HG02588 (cell line): ENCODE measurements around the gene EDDM13.
A peak's percentile ranks its signal among the peaks of the same experiment; 100 is the strongest.
"Not testable (repeated sequence)": the region's sequence is repeated elsewhere in the genome, so short reads cannot be mapped to it uniquely, and the experiment has no call there.

ENCODE experiments used
- ATAC-seq: cut with Tn5 transposase; IDR thresholded peaks from one replicate; pipeline ENCODE4 v1.9.1; 2021; ENCODE audit warnings: mild to moderate bottlenecking, moderate library complexity; ENCODE audit not compliant: unreplicated experiment

EDDM13 gene

GRCh38 chr19:56294549-56294948 lies 22.0 kb downstream of the EDDM13 start:
- no peak for ATAC-seq

- no peak for ATAC-seq
Observed at GRCh38 chr19:56295531-56296455, 23.2 kb downstream of the EDDM13 start.

DNA sequence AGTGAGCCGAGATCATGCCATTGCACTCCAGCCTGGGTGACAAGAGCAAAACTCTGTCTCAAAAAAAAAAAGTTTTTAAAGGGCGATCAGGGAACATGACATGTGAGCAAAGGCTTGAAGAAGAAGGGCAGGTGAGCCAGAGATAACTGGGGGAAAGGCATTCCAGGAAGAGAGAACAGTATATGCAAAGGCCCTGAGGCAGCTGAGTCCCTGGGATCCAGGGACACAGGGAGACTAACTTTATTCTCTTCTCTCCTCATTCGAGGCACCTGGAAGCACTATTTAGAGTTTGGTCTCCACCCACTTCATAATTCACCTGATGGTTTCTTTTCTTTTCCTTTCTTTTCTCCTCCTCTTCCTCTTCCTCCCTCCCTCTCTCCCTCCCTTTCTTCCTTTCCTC lies 24.5 kb downstream of the EDDM13 start:
- ATAC-seq: no peak

DNA sequence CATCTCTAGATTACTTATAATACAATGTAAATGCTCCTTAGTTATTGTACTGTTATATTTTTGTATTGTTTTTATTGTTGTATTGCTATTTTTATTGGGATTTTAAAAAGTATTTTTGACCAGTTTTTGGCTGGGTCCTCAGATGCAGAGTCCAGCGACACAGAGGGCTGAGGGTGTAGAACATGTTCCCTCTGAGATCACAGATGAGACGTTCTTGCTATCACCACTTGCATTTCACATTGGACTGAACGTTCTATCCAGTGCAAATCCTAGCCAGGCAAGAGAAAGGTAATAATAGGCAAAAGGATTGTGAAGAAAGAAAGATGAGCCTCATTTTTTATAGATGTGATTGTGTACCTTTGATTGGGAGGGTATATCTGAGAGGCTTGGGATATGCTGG lies 27.1 kb downstream of the EDDM13 start:
- no peak for ATAC-seq

DNA sequence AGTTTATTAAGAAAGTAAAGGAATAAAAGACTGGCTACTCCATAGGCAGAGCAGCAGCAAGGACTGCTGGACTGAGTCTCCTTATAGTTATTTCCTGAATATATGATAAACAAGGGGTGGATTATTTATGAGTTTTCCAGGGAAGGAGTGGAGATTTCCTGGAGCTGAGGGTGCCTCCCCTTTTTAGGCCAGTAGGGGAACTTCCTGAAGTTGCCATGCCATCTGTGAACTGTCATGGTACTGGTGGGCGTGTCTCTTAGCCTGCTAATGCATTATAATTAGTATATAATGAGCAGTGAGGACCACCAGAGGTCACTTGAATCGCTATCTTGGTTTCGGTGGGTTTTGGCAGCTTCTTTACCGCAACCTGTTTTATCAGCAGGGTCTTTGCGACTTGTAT lies 28.6 kb downstream of the EDDM13 start:
- no peak for ATAC-seq

GRCh38 chr19:56301886-56302620 lies 29.5 kb downstream of the EDDM13 start:
- ATAC-seq: no peak

- ATAC-seq: no peak
Observed at GRCh38 chr19:56304243-56304642, 31.7 kb downstream of the EDDM13 start.

DNA sequence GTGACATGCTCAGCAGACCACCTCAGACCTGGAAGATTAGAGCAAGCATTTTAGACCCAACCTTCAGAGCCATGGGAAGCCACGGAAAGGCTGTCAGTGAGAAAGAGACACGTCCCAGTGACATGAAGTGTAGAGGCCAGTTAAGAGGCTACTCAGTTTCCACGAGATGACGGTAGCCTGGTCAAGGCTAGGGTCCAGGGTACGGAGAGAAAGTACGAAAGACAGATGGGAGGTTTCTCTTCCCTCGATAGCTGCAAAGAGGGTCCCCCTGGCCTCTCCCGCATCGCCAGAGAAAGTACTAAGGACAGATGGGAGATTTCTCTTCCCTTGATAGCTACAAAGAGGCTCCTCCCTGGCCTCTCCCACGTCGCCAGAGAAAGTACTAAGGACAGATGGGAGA lies 33.5 kb downstream of the EDDM13 start:
- ATAC-seq: no peak

- ATAC-seq: not testable (repeated sequence)
Observed at GRCh38 chr19:56307062-56307461, 34.5 kb downstream of the EDDM13 start.

DNA sequence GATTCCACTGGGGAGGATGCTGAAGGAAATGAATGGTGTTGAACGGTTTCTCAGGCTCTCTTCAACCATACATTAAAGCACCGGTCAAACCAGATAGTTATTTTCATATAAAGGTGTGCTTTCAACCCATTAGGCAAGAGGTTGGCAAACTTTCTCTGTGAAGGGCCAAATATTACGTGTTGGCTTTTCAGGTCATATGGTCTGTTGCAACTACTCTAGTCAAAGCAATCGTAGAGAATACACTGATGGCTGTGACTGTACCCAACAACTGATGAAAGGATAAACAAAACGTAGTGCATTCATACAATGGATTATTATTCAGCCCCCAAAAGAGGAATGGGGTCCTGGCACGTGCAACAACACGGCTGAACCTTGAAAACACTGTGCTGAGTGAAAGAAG lies 36.2 kb downstream of the EDDM13 start:
- ATAC-seq: no peak

DNA sequence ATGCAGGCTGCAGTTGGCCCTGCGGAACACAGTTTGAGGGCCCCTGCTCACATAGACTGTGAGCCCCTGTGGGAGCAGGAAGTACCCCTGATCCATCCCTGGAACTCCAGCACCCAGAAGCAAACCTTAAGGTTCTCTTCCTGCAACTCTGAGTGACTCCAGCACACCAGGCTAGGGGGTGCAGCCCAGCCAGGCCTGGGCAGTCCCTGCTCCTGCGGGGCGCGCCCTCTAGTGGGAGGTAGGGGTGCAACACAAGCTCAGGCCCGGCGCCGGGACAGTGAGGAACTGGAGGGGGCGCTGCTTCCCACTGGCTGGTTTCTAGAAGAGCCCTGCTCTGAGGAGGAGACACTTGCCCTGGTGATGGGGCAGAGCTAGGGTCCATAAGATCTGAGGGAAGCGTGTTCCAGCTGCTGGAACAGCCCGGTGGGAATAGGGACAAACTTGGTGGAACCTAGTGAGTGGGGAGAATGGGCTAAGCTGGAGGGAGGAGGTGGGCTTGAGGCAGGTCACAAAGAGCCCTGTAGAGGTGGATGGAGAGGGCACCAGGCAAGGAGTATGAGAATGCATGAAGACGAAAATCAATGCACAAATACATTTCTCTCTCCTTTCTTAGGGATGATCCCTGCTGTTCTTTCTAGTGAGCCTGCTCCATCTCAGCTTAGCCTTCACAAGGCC lies 37.1 kb downstream of the EDDM13 start:
- no peak for ATAC-seq

GRCh38 chr19:56310462-56310861 lies 37.9 kb downstream of the EDDM13 start:
- no peak for ATAC-seq

DNA sequence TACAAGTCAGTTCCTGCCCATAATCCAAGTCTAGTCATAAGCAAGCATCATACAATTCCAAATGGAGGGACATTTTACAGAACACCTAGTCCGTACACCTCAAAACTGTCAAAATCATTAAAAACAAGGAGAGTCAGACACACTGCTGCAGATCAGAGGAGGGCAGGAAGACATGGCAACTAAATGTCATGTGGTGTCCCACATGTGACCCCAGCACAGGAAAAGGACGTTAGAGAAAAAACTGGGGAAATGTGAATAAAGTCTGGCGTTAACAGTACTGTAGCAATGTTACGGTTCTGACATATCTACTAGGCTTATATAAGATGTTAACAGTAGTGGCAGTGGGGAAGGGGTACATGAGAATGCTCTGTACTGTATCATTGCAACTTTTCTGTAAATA lies 39.8 kb downstream of the EDDM13 start:
- no peak for ATAC-seq

DNA sequence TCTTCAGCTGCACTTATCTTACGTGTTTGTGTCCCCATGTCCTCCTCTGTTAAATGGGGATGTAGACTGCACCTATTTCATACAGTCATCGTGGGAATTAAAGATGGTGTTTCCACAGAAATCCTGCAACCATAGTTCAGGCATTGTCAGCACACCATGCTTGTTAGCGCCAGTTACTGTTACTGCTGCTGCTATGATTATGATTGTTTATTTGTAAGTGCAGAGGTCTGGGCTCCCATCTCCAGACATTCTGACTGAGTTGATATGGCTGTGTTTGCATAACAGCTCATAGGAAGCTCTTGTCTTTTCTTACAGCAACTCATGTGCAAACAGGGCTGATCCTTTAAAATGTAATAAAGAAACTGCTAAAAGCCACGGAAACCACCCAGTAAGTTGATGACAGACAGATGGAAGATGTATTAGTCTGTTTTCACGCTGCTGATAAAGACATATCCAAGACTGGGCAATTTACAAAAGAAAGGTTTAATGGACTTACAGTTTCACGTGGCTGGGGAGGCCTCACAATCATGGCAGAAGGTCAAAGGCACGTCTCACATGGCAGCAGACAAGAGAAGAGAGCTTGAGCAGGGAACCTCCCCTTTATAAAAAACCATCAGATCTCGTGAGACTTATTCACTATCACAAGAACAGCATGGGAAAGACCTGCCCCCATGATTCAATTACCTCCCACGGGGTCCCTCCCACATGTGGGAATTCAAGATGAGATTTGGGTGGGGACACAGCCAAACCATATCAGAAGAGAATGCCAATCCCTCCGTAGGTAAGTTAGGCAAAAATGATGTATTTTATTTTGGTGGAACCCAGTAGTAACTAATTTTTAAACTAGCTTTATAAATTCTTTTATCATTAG lies 40.5 kb downstream of the EDDM13 start:
- no peak for ATAC-seq

DNA sequence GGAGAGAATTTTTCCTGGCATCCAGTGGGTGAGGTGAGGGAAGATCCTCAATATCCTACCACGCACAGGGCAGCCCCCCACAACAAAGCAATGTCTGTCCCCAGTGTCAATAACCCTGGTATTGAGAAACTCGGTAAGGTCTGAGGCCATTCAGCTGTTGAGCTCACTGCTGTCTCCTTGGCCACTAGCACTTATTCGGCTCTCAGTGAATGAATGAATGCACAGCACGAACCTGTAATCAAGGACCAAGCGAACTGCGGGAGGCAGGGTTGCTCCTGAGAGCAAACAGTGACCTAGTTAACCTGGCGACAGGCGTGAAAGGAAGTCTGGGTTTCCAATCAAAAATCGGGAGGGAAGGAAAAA lies 41.5 kb downstream of the EDDM13 start:
- peak; percentile 3 for ATAC-seq

DNA sequence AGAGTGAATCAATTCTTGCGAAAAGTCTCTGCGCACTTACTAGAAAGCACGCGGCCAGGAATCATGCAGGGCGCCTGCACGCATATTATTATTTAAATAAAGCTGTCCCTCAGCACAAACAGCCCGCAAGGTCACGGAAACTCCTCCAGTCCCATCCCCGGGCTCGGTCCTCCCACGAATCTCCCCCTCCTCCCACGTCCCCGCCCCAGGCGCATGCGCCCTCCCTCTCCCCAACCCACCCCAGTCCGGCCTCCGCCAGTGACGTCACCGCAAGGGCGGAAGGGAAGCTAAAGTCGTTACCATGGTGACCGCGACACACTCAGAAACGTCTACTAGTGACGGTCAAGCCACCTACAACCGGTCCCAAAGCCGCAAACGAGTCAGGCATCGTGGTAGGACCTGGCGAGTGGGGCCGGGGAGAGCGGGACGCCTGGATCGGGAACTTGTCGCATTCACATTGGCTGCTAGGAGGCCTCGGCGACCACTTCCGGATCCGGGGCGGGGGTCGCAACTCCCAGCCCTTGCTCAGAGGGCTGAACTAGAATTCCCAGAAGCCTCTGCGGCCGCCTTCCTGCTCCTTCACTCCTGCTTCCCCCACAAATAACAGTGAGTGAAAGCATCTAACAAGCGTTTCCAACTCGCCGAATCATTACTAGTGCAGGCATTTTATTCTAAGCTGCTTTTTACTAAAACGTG lies 42.0 kb downstream of the EDDM13 start, which contains the start of gene ZSCAN5A:
Gene ZSCAN5A, minus strand, starts transcription at position 459 of the 696 bp plus-strand sequence. CDS start 89,793 bp downstream, outside the sequence.
- peak; percentile 64 for ATAC-seq

- ATAC-seq: peak; percentile 77
Observed at GRCh38 chr19:56315077-56315828, 42.7 kb downstream of the EDDM13 start.

DNA sequence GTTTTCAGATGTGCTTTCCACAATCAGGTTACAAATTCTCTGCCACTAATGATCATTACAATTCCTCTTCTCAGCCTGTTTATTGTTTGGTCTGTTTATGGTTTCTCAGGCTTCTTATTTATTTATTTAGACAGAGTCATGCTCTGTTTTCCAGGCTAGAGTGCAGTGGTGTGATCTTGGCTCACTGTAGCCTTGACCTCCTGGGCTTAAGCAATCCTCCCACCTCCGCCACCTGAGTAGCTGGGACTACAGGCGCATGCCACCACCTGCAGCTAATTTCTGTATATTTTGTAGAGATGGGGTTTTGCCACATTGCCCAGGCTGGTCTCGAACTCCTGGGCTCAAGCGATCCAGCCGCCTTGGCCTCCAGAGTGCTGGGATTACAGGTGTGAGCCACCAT lies 44.2 kb downstream of the EDDM13 start:
- no peak for ATAC-seq

DNA sequence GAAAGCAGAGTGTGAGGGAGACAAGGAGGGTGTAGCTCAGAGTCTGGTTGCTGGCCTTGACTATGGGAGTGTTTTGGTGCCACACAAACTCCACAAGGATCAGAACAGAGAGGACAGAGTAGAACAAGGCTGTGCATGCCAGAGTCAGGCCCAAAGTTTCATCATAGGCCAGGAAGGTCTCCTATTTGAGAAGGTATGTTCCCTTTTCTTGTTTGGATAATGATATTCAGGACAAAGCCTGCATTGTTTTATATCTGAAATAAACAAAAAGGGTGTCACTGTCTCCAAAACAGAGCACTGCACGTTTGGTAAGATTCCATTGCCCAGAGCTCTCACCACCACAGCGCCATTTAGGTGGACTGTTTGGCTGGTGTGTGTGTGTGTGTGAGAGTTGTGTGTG lies 45.2 kb downstream of the EDDM13 start:
- no peak for ATAC-seq
